Measurements from ENCODE around the gene C2CD4B. TPM values are rescaled to one million over a fixed set of nuclear protein-coding genes. Genes with fewer than 3 reads are reported as not detected.

C2CD4B gene, protein sequence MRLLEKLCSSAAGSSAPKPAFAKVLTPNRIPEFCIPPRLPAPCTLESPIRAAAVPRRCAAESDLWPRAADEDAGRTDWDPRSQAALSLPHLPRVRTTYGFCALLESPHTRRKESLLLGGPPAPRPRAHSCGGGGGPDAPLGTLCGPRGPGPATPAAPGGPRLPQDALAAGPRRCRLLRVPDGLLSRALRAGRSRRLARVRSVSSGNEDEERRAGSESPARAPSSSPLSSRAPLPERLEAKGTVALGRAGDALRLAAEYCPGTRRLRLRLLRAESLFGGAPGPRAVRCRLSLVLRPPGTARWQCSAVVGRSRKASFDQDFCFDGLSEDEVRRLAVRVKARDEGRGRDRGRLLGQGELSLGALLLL
- polyA plus RNA-seq (2012; ENCODE audit: insufficient read length, low read depth), result not detected

DNA sequence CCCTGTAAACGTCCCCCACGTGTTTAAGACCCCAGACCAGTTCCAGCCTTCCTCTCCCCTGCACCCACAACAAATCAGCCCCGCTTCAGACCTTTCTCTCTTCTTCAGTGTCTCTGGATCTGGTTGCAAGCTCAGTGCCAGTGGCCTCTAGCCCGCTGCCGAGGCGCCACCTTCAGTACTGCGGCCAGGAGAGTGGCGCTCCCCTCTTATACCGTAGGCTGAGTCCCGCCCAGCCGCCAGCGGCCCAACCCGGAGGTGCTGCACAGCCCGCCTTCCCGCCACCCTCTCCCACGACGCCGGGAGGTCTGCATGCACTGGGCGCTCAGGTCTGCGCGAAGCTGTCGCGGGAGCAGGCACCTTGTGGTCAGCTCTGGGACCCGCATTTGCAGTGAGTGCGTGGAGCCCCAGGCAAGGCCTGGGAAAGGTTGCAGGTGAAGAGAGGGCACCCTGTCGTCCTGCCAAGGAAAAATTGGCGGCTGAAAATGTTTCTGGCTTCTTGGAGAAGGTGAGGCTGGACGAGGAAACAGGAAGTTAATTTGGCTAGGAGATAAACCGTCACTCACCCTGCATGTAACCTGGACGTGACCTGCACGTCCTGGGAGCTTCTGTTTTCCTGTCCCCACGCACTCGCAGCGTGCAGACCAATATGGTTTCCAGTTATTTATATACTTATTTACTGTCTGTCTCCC lies at the start of gene C2CD4B:
C2CD4B (minus strand) TSS at position 182 of the 689 bp plus-strand sequence. CDS start 301 bp downstream, outside the sequence.
- TF ChIP-seq FOXP2 (optimal IDR thresholded peaks at IDR 0.05; ENCODE audit: borderline replicate concordance, extremely low read depth, extremely low read length, insufficient read depth) (no peak), SIN3A (IDR thresholded peaks at IDR 0.05; ENCODE audit: borderline replicate concordance, insufficient read depth, low read length) (no peak), TAF1 (IDR thresholded peaks at IDR 0.05; ENCODE audit: borderline replicate concordance, insufficient read depth, low read length) (no peak), REST (IDR thresholded peaks at IDR 0.05; ENCODE audit: insufficient read depth in 1 of 2, low read depth in 2 of 2, low read length in 2 of 2) (no peak), POLR2AphosphoS5 (IDR thresholded peaks at IDR 0.05; ENCODE audit: low read depth, low read length) (no peak)

DNA sequence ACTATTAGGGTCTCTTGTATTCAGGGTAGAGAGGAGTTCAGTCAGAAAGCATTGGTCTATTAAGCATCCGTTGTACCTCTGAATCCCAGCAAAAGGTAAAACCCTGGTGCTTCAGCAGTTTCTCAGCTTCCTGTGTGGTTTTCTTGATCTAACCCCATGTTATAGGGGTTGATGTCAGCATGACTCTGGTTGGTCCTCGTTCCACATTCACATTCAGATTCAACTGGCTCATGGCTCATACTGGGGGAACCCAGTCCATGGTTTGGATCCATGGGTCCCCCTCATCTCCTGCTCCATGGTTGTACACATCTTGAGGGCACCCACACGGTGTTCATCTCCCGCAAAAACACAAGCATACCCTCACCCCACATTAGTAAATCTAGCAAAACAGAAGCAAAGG lies 47.7 kb upstream of the C2CD4B start:
- TF ChIP-seq POLR2AphosphoS5 (IDR thresholded peaks at IDR 0.05; ENCODE audit: low read depth, low read length) (no peak), REST (IDR thresholded peaks at IDR 0.05; ENCODE audit: insufficient read depth in 1 of 2, low read depth in 2 of 2, low read length in 2 of 2) (no peak), TAF1 (IDR thresholded peaks at IDR 0.05; ENCODE audit: borderline replicate concordance, insufficient read depth, low read length) (no peak), FOXP2 (optimal IDR thresholded peaks at IDR 0.05; ENCODE audit: borderline replicate concordance, extremely low read depth, extremely low read length, insufficient read depth) (no peak), SIN3A (IDR thresholded peaks at IDR 0.05; ENCODE audit: borderline replicate concordance, insufficient read depth, low read length) (no peak)

DNA sequence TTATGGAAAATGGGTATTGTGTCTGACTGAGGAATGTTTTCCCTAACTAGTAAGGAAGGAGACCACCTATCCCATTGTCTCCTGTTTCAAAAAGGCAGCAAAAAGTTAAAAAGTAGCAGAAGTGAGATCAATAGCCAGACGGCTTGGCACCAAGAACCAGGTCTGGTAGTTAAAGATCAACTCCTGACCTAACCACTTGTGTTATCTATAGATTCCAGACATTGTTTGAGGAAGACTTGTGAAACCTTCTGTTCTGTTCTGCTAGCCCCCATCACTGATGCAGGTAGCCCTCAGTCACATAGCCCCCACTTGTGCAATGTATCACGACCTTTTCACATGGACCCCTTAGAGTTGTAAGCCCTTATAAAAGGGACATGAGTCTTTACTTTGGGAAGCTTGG lies 46.3 kb upstream of the C2CD4B start:
- TF ChIP-seq TAF1 (IDR thresholded peaks at IDR 0.05; ENCODE audit: borderline replicate concordance, insufficient read depth, low read length), result no peak
- TF ChIP-seq FOXP2 (optimal IDR thresholded peaks at IDR 0.05; ENCODE audit: borderline replicate concordance, extremely low read depth, extremely low read length, insufficient read depth), result no peak
- no peak for TF ChIP-seq POLR2AphosphoS5 (IDR thresholded peaks at IDR 0.05; ENCODE audit: low read depth, low read length)
- no peak for TF ChIP-seq REST (IDR thresholded peaks at IDR 0.05; ENCODE audit: insufficient read depth in 1 of 2, low read depth in 2 of 2, low read length in 2 of 2)
- TF ChIP-seq SIN3A (IDR thresholded peaks at IDR 0.05; ENCODE audit: borderline replicate concordance, insufficient read depth, low read length), result no peak

GRCh38 chr15:62209821-62210220 lies 44.7 kb upstream of the C2CD4B start:
- TF ChIP-seq FOXP2 (optimal IDR thresholded peaks at IDR 0.05; ENCODE audit: borderline replicate concordance, extremely low read depth, extremely low read length, insufficient read depth), result no peak
- TF ChIP-seq POLR2AphosphoS5 (IDR thresholded peaks at IDR 0.05; ENCODE audit: low read depth, low read length), result no peak
- no peak for TF ChIP-seq REST (IDR thresholded peaks at IDR 0.05; ENCODE audit: insufficient read depth in 1 of 2, low read depth in 2 of 2, low read length in 2 of 2)
- TF ChIP-seq SIN3A (IDR thresholded peaks at IDR 0.05; ENCODE audit: borderline replicate concordance, insufficient read depth, low read length), result no peak
- no peak for TF ChIP-seq TAF1 (IDR thresholded peaks at IDR 0.05; ENCODE audit: borderline replicate concordance, insufficient read depth, low read length)
